GM21528 (cell line): Measurements from ENCODE around the gene RABGGTA.

ENCODE experiments used
- ATAC-seq: cut with Tn5 transposase; IDR thresholded peaks from one replicate; pipeline ENCODE4 v1.9.1; 2021; ENCODE audit warnings: mild to moderate bottlenecking, moderate library complexity; ENCODE audit not compliant: unreplicated experiment, low FRiP score

RABGGTA gene

GRCh38 chr14:24280797-24281460 lies 9.5 kb upstream of the RABGGTA start:
- ATAC-seq = no peak

- ATAC-seq = peak; percentile 49
These were observed 8.1 kb upstream of the RABGGTA start for GRCh38 chr14:24279301-24280186.

GRCh38 chr14:24278424-24278823 lies 7.0 kb upstream of the RABGGTA start:
- ATAC-seq = no peak

- no peak for ATAC-seq
These were observed 6.4 kb upstream of the RABGGTA start for GRCh38 chr14:24277606-24278321.

GRCh38 chr14:24277071-24277470 lies 5.7 kb upstream of the RABGGTA start:
- ATAC-seq = no peak

GRCh38 chr14:24274101-24274543 lies 2.7 kb upstream of the RABGGTA start:
- peak; percentile 40 for ATAC-seq

- no peak for ATAC-seq
These were observed 2.1 kb upstream of the RABGGTA start for GRCh38 chr14:24273422-24273998.

GRCh38 chr14:24272467-24272866 lies 1.1 kb upstream of the RABGGTA start:
- ATAC-seq = no peak

GRCh38 chr14:24271834-24272263 lies 452 bp upstream of the RABGGTA start:
- no peak for ATAC-seq

GRCh38 chr14:24270537-24271133 lies 762 bp downstream of the RABGGTA start:
- ATAC-seq = no peak

- ATAC-seq = no peak
These were observed 1.4 kb downstream of the RABGGTA start for GRCh38 chr14:24269910-24270536.

GRCh38 chr14:24269368-24269767 lies 2.0 kb downstream of the RABGGTA start:
- ATAC-seq = no peak

- no peak for ATAC-seq
These were observed 3.2 kb downstream of the RABGGTA start for GRCh38 chr14:24268225-24268624.

- no peak for ATAC-seq
These were observed 3.9 kb downstream of the RABGGTA start for GRCh38 chr14:24267516-24267915.

GRCh38 chr14:24266344-24267244 lies 4.8 kb downstream of the RABGGTA start:
- no peak for ATAC-seq

GRCh38 chr14:24264298-24264697 lies 7.1 kb downstream of the RABGGTA start:
- no peak for ATAC-seq

- no peak for ATAC-seq
These were observed 7.5 kb downstream of the RABGGTA start for GRCh38 chr14:24263848-24264247.

- ATAC-seq = no peak
These were observed 8.3 kb downstream of the RABGGTA start, which contains the start of gene TGM1 for GRCh38 chr14:24262821-24263733. TGM1 (minus strand) TSS chr14:24263177; CDS start chr14:24262352, 825 bp downstream.
